ENCODE results near the gene THOC3. TPM values are rescaled to one million over a fixed set of nuclear protein-coding genes. Genes with fewer than 3 reads are reported as not detected.
"Not testable (repeated sequence)": the region's sequence is repeated elsewhere in the genome, so short reads cannot be mapped to it uniquely, and the experiment has no call there.

THOC3 gene
- total RNA-seq, 1 experiment from 2014 or later: 111 TPM

DNA sequence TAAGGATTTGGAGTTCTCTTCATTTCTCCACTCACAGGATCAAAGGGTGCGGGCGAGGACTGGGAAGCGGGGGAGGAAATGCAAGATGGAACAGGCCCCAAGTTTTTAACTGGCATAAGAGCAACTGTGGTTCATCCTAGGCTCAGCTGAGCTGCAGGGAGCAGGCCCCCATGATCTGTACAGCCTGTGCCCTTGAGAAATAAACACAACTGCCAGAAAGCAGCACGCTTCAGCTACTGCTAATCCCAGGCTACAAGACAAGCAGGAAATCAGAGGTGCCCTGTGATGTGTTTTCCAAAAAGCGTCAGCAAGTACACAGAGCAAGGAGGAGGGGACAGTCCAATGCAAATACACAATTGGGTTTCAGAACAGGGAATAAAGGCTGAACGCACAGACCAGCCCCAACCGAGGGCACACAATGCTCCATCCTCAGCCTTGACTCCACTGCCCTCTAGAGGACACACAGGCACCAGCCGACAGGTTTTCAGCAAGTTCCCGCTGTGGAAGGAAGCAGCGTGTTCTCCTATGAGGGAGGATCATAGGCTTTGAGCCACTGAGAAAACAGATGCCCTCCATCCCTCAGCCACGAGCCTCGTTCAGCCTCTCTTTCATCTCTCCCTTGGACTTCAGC, 16.7 kb downstream of the THOC3 start:
- POLR2A ChIA-PET; RAD21 ChIA-PET (ENCODE audit: low non-redundant PET in 1 of 2, low total read pairs in 2 of 2, uncharacterized antibody in 2 of 2, unreplicated experiment in 2 of 2); H4K20me1 ChIP-seq (ENCODE audit: insufficient read depth); H3K4me3 ChIP-seq (replicated peaks in 1 of 2; ENCODE audit: low read depth in 1 of 2, low read length in 2 of 2); H3K79me2 ChIP-seq (ENCODE audit: insufficient read depth, low read length); H3K27ac ChIP-seq (ENCODE audit: low read depth, low read length); CTCF ChIA-PET; H3K9me3 ChIP-seq (ENCODE audit: control insufficient read depth in 1 of 2, insufficient read depth in 1 of 2, low read depth in 1 of 2, low read length in 2 of 2); H3K4me2 ChIP-seq (ENCODE audit: low read length); H3K4me1 ChIP-seq (ENCODE audit: control insufficient read depth in 1 of 2, insufficient read depth in 2 of 2, low read length in 2 of 2); H2AFZ ChIP-seq (ENCODE audit: low read depth, low read length, poor library complexity, severe bottlenecking); H3K27me3 ChIP-seq (ENCODE audit: insufficient read depth, low read length); DNase-seq (ENCODE audit: low read depth, low spot score); H3K9ac ChIP-seq (ENCODE audit: low read length); BruUV-seq (replicated peaks); H3K9me2 ChIP-seq (ENCODE audit: insufficient read depth); H3K36me3 ChIP-seq (ENCODE audit: control insufficient read depth in 1 of 2, insufficient read depth in 2 of 2, low read length in 2 of 2): not testable (repeated sequence)
- intact Hi-C loops (cut with micrococcal nuclease): loop anchor here (10.0 kb wide), 1 partner anchor 217 kb away; no protein-coding TSS in a partner anchor
- peak; percentile 97 for ATAC-seq
- TF ChIP-seq RAD21 (IDR thresholded peaks at IDR 0.05; ENCODE audit: low read depth): peak; percentile 14; the same call in 1 of the 2 replicates

DNA sequence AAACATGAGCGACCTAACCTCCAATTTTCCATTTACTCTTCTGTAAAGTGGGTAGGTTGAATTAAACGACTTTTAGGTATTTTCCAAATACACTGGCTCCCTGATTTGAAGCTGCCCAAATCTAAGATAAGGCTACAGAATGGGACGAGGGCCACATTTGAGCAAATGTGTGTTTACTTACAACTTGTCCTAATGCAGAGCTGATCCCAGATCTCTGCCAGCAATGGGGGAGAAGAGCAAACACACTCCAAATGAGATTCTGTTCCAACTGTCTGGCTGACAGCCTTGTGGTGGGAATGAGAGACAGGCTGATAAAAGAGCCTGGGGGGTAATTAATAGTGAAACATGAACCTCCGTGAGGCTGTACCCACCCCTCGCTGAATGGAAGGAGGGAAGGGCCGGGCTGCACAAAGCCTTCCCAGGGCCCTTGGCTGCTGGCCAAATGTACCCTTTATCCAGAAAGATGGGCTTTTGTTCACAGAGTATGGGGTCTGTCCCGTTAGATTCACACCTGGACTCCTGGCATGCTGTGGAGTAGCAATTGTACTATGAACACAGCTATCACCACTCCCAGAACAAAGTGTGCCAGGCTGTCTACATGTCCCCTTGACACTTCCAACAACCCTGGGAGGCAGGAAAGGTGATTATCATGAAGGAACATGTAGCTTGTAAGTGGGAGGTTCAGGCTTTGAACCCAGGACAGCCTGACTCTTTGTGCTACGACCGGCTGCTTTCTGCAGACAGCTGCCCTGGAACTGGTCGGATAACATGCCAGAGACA, 19.6 kb downstream of the THOC3 start:
- DNase-seq (ENCODE audit: low read depth, low spot score); H3K4me2 ChIP-seq (ENCODE audit: low read length); H3K4me1 ChIP-seq (ENCODE audit: control insufficient read depth in 1 of 2, insufficient read depth in 2 of 2, low read length in 2 of 2); ATAC-seq; intact Hi-C loops (cut with micrococcal nuclease); H3K9me3 ChIP-seq (ENCODE audit: control insufficient read depth in 1 of 2, insufficient read depth in 1 of 2, low read depth in 1 of 2, low read length in 2 of 2); H3K27me3 ChIP-seq (ENCODE audit: insufficient read depth, low read length); H3K9ac ChIP-seq (ENCODE audit: low read length); H3K27ac ChIP-seq (ENCODE audit: low read depth, low read length); H3K79me2 ChIP-seq (ENCODE audit: insufficient read depth, low read length); H3K9me2 ChIP-seq (ENCODE audit: insufficient read depth); H2AFZ ChIP-seq (ENCODE audit: low read depth, low read length, poor library complexity, severe bottlenecking); BruUV-seq (replicated peaks); H4K20me1 ChIP-seq (ENCODE audit: insufficient read depth); RAD21 ChIA-PET (ENCODE audit: low non-redundant PET in 1 of 2, low total read pairs in 2 of 2, uncharacterized antibody in 2 of 2, unreplicated experiment in 2 of 2); POLR2A ChIA-PET; CTCF ChIA-PET; H3K4me3 ChIP-seq (replicated peaks in 1 of 2; ENCODE audit: low read depth in 1 of 2, low read length in 2 of 2); H3K36me3 ChIP-seq (ENCODE audit: control insufficient read depth in 1 of 2, insufficient read depth in 2 of 2, low read length in 2 of 2): not testable (repeated sequence)

DNA sequence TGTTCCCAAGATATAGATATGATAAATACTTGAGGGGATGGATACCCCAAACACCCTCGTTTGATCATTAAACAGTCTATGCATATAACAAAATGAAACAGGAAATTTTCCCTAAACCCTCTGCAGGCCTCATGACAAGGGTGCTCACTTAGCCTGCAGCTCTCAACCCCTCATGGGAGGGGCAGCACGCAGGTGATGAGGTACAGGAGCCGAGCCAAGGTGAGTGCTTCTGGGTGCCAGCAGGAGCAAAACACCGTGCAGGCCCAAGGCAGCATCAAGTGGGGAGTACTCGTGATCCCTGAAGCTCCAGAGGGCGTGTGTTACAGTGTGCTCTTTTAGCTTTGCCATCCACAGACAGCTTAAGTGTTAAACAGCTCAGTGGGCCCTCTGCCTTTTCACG, 24.9 kb downstream of the THOC3 start:
- RAD21 ChIA-PET (ENCODE audit: low non-redundant PET in 1 of 2, low total read pairs in 2 of 2, uncharacterized antibody in 2 of 2, unreplicated experiment in 2 of 2); BruUV-seq (replicated peaks); H3K36me3 ChIP-seq (ENCODE audit: control insufficient read depth in 1 of 2, insufficient read depth in 2 of 2, low read length in 2 of 2); H3K27me3 ChIP-seq (ENCODE audit: insufficient read depth, low read length); H3K27ac ChIP-seq (ENCODE audit: low read depth, low read length); H2AFZ ChIP-seq (ENCODE audit: low read depth, low read length, poor library complexity, severe bottlenecking); DNase-seq (ENCODE audit: low read depth, low spot score); H3K4me3 ChIP-seq (replicated peaks in 1 of 2; ENCODE audit: low read depth in 1 of 2, low read length in 2 of 2); POLR2A ChIA-PET; ATAC-seq; CTCF ChIA-PET; H4K20me1 ChIP-seq (ENCODE audit: insufficient read depth); H3K9me2 ChIP-seq (ENCODE audit: insufficient read depth); H3K79me2 ChIP-seq (ENCODE audit: insufficient read depth, low read length); H3K4me2 ChIP-seq (ENCODE audit: low read length); H3K9me3 ChIP-seq (ENCODE audit: control insufficient read depth in 1 of 2, insufficient read depth in 1 of 2, low read depth in 1 of 2, low read length in 2 of 2); intact Hi-C loops (cut with micrococcal nuclease); H3K9ac ChIP-seq (ENCODE audit: low read length); H3K4me1 ChIP-seq (ENCODE audit: control insufficient read depth in 1 of 2, insufficient read depth in 2 of 2, low read length in 2 of 2): not testable (repeated sequence)

DNA sequence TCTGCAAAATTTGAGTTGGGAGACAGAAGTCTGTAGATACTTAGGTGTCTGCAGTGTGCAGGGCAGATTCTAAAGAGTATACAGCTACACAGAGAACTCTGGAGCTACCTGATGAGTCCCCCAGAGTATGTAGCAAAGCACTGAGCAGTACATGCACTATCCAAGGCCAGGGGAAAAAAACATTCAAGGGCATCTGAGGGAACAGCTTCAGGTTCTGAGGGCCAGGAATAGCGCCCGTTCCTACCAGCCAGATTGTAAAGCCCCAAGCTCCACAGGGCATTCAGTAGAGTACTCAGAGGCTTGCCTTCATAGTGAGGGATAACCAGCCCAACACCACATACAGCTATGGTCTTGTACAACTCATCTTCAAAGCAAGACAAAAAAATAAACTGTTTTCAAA, 27.5 kb downstream of the THOC3 start:
- H3K9me2 ChIP-seq (ENCODE audit: insufficient read depth); H3K27ac ChIP-seq (ENCODE audit: low read depth, low read length); POLR2A ChIA-PET; RAD21 ChIA-PET (ENCODE audit: low non-redundant PET in 1 of 2, low total read pairs in 2 of 2, uncharacterized antibody in 2 of 2, unreplicated experiment in 2 of 2); H3K4me1 ChIP-seq (ENCODE audit: control insufficient read depth in 1 of 2, insufficient read depth in 2 of 2, low read length in 2 of 2); H3K79me2 ChIP-seq (ENCODE audit: insufficient read depth, low read length); H2AFZ ChIP-seq (ENCODE audit: low read depth, low read length, poor library complexity, severe bottlenecking); H3K36me3 ChIP-seq (ENCODE audit: control insufficient read depth in 1 of 2, insufficient read depth in 2 of 2, low read length in 2 of 2); CTCF ChIA-PET; H4K20me1 ChIP-seq (ENCODE audit: insufficient read depth); H3K27me3 ChIP-seq (ENCODE audit: insufficient read depth, low read length); ATAC-seq; intact Hi-C loops (cut with micrococcal nuclease); DNase-seq (ENCODE audit: low read depth, low spot score); H3K9ac ChIP-seq (ENCODE audit: low read length); BruUV-seq (replicated peaks); H3K4me2 ChIP-seq (ENCODE audit: low read length); H3K4me3 ChIP-seq (replicated peaks in 1 of 2; ENCODE audit: low read depth in 1 of 2, low read length in 2 of 2); H3K9me3 ChIP-seq (ENCODE audit: control insufficient read depth in 1 of 2, insufficient read depth in 1 of 2, low read depth in 1 of 2, low read length in 2 of 2): not testable (repeated sequence)

Measured in HCT116 (cell line).